HG02623 (cell line): Measurements from ENCODE around the gene ST13.
A peak's percentile ranks its signal among the peaks of the same experiment; 100 is the strongest.
"Not testable (repeated sequence)": the region's sequence is repeated elsewhere in the genome, so short reads cannot be mapped to it uniquely, and the experiment has no call there.

Source experiments
- ATAC-seq: cut with Tn5 transposase; IDR thresholded peaks from one replicate; pipeline ENCODE4 v1.9.1; 2021; ENCODE audit warnings: moderate library complexity; ENCODE audit not compliant: unreplicated experiment

Gene ST13

GRCh38 chr22:40844951-40845350 is 11.5 kb downstream of the ST13 start:
- no peak for ATAC-seq

- ATAC-seq: no peak
Measured at GRCh38 chr22:40838486-40838885, 18.0 kb downstream of the ST13 start.

GRCh38 chr22:40834619-40835018 is 21.8 kb downstream of the ST13 start:
- ATAC-seq: no peak

GRCh38 chr22:40829131-40829530 is 27.3 kb downstream of the ST13 start:
- no peak for ATAC-seq

GRCh38 chr22:40826984-40827741 is 29.3 kb downstream of the ST13 start:
- ATAC-seq: no peak

- ATAC-seq: not testable (repeated sequence)
Measured at GRCh38 chr22:40826292-40826691, 30.1 kb downstream of the ST13 start.

GRCh38 chr22:40823426-40823825 is 33.0 kb downstream of the ST13 start:
- ATAC-seq: no peak

- no peak for ATAC-seq
Measured at GRCh38 chr22:40819599-40820140, 36.8 kb downstream of the ST13 start.

- peak; percentile 75 for ATAC-seq
Measured at GRCh38 chr22:40818747-40819598, 37.5 kb downstream of the ST13 start, which contains the start of gene SLC25A17. Gene SLC25A17 (minus strand): TSS chr22:40819346. CDS start chr22:40819248, 98 bp downstream.

GRCh38 chr22:40818192-40818746 is 38.2 kb downstream of the ST13 start:
- no peak for ATAC-seq

- ATAC-seq: no peak
Measured at GRCh38 chr22:40817737-40818136, 38.7 kb downstream of the ST13 start.

- no peak for ATAC-seq
Measured at GRCh38 chr22:40813912-40814315, 42.5 kb downstream of the ST13 start.

- no peak for ATAC-seq
Measured at GRCh38 chr22:40808018-40808841, 48.2 kb downstream of the ST13 start.

GRCh38 chr22:40806711-40807110 is 49.7 kb downstream of the ST13 start:
- ATAC-seq: no peak

GRCh38 chr22:40805699-40806203 is 50.7 kb downstream of the ST13 start:
- no peak for ATAC-seq

- ATAC-seq: no peak
Measured at GRCh38 chr22:40805239-40805638, 51.2 kb downstream of the ST13 start.

- no peak for ATAC-seq
Measured at GRCh38 chr22:40803321-40803720, 53.1 kb downstream of the ST13 start.

GRCh38 chr22:40799008-40799407 is 57.4 kb downstream of the ST13 start:
- ATAC-seq: no peak

GRCh38 chr22:40797427-40797826 is 59.0 kb downstream of the ST13 start:
- no peak for ATAC-seq

- no peak for ATAC-seq
Measured at GRCh38 chr22:40792451-40792850, 64.0 kb downstream of the ST13 start.
